AG09319 (cell line): Measurements from ENCODE around the gene HTR6.
"Not testable (repeated sequence)": the region's sequence is repeated elsewhere in the genome, so short reads cannot be mapped to it uniquely, and the experiment has no call there.

ENCODE experiments used
- DNase-seq: peaks from one replicate; pipeline ENCODE4 v3.0.0-alpha.2; 2010; ENCODE audit warnings: low read depth; ENCODE audit errors: extremely low read depth
- CTCF ChIP-seq: IDR thresholded peaks from 2 replicates; pipeline ENCODE4 v1.5.1; 2011; ENCODE audit warnings: low read depth, mild to moderate bottlenecking, inconsistent platforms, low read length, moderate library complexity

HTR6 gene

GRCh38 chr1:19621274-19621950 lies 43.3 kb upstream of the HTR6 start:
- TF ChIP-seq CTCF: no peak
- no peak for DNase-seq

- DNase-seq: no peak
- TF ChIP-seq CTCF: no peak
Observed at GRCh38 chr1:19622204-19622603, 42.5 kb upstream of the HTR6 start.

- TF ChIP-seq CTCF: no peak
- no peak for DNase-seq
Observed at GRCh38 chr1:19623523-19623922, 41.2 kb upstream of the HTR6 start.

GRCh38 chr1:19625291-19625937 lies 39.3 kb upstream of the HTR6 start:
- no peak for TF ChIP-seq CTCF
- DNase-seq: no peak

DNA sequence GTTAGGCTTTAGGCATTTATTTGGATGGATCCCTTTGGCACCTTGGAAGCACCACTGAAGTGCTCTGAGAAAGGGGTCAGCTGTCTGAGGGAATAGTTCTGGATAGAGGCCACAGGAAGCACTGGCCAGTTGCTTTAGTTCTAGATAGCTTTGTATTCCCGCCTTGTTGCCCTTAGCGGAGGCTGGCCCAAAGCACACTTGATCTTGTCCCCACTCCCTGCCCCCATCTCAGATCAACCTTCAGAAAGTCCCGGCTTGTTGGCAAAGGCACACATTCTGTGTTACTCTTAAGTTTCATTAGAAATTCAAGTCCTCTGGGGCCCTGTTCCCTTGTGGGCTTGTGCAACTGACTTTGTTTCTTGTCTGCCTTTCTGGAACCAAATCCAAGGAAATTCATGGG lies 35.8 kb upstream of the HTR6 start:
- DNase-seq: no peak
- TF ChIP-seq CTCF: no peak

DNA sequence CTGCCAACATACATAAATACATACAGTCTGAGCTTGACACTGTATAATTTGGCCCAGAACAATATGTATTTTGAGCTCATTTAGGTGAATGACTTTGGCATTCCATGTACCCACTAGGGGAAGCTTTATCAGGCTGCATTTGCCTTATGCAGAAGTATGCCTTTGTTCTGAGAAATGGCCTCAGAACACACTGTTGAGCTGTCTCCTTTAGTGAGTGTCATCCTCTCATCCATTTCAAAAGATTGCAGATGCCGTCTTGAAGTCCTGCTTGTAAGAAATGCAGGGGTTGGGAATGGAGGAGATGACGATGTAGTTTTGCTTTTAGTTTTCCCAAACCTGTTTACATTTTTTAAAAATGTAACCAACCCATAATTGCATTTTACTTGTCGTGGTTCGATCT lies 35.3 kb upstream of the HTR6 start:
- no peak for TF ChIP-seq CTCF
- no peak for DNase-seq

- not testable (repeated sequence) for DNase-seq
Observed at GRCh38 chr1:19630192-19630591, 34.5 kb upstream of the HTR6 start.
